Caco-2 (cell line): ENCODE measurements around the gene FAM174C. TPM values are rescaled to one million over a fixed set of nuclear protein-coding genes. Genes with fewer than 3 reads are reported as not detected.
"Not testable (repeated sequence)": the region's sequence is repeated elsewhere in the genome, so short reads cannot be mapped to it uniquely, and the experiment has no call there.

Experiments
- BruUV-seq: library from RNA; stranded (reverse); fragments of 400-500 nt; replicated peaks from 2 replicates; lab custom pipeline; 2021; lab: Mats Ljungman, UMichigan
- CTCF ChIA-PET: fragments of 300-600 bp; sonication (Branson Sonifier 250); formaldehyde crosslinking; loops from one replicate; lab custom pipeline; 2022; ENCODE audit warnings: antibody characterized with exemption; lab: Charles Lee
- POLR2A ChIA-PET: fragments of 300-600 bp; sonication (Branson Sonifier 250); formaldehyde crosslinking; loops from one replicate; lab custom pipeline; 2022; ENCODE audit warnings: antibody characterized with exemption; lab: Charles Lee
- DNase-seq, 2 experiments: peaks; one replicate each; pipeline versions ENCODE4 v3.0.0 to v3.0.0-alpha.2; 2020 to 2022
- H3K27me3 ChIP-seq: replicated peaks from 2 replicates; pipeline ENCODE4 v1.6.0; 2011; ENCODE audit warnings: low read length; ENCODE audit not compliant: control insufficient read depth, insufficient read depth
- H3K36me3 ChIP-seq: 2 replicates; pipeline ENCODE4 v1.5.1; 2011; ENCODE audit warnings: low read length; ENCODE audit not compliant: control insufficient read depth, insufficient read depth
- H3K4me1 ChIP-seq: fragments of 250-450 bp; sonication (Bioruptor Pico); 2 replicates; pipeline ENCODE4 v1.5.1; 2020; ENCODE audit warnings: mild to moderate bottlenecking
- H3K4me3 ChIP-seq: 2 replicates; pipeline ENCODE4 v1.5.1; 2011; ENCODE audit warnings: low read depth, mild to moderate bottlenecking, control low read depth, low read length
- H3K9me3 ChIP-seq: fragments of 250-450 bp; sonication (Bioruptor Pico); 2 replicates; pipeline ENCODE4 v1.5.1; 2020; ENCODE audit warnings: mild to moderate bottlenecking, moderate library complexity
- H3K27ac Mint-ChIP-seq: one replicate; pipeline ENCODE4 v1.8.0; 2022; ENCODE audit warnings: mixed read lengths; ENCODE audit not compliant: unreplicated experiment
- H3K27me3 Mint-ChIP-seq: one replicate; pipeline ENCODE4 v1.8.0; 2022; ENCODE audit warnings: mixed read lengths; ENCODE audit not compliant: insufficient read depth, unreplicated experiment
- H3K36me3 Mint-ChIP-seq: one replicate; pipeline ENCODE4 v1.8.0; 2022; ENCODE audit warnings: mild to moderate bottlenecking, mixed read lengths; ENCODE audit not compliant: insufficient read depth, unreplicated experiment
- H3K4me1 Mint-ChIP-seq: one replicate; pipeline ENCODE4 v1.8.0; 2022; ENCODE audit warnings: low read depth, mixed read lengths; ENCODE audit not compliant: unreplicated experiment
- H3K4me3 Mint-ChIP-seq: one replicate; pipeline ENCODE4 v1.8.0; 2022; ENCODE audit warnings: mild to moderate bottlenecking, moderate library complexity, mixed read lengths; ENCODE audit not compliant: unreplicated experiment
- H3K9me3 Mint-ChIP-seq: one replicate; pipeline ENCODE4 v1.8.0; 2022; ENCODE audit warnings: mixed read lengths; ENCODE audit not compliant: unreplicated experiment
- CTCF ChIP-seq, 2 experiments: fragments of 200-600 bp in 1 of 2; IDR thresholded peaks; 1 replicate in 1 of 2; 2 replicates in 1 of 2; pipeline versions ENCODE4 v1.5.1 to v1.8.0; 2011 to 2022; ENCODE audit warnings: antibody characterized with exemption in 1 of 2, control low read depth in 1 of 2, inconsistent platforms in 1 of 2, low read depth in 1 of 2, low read length in 1 of 2, mild to moderate bottlenecking in 1 of 2, moderate library complexity in 1 of 2; ENCODE audit not compliant: insufficient read depth in 1 of 2, severe bottlenecking in 1 of 2, unreplicated experiment in 1 of 2
- intact Hi-C: fragments of 100-400 bp; cut with micrococcal nuclease; formaldehyde crosslinking; loops from one replicate; pipeline ENCODE4 v1.10.0; 2022; ENCODE audit not compliant: unreplicated experiment
- total RNA-seq: library from RNA; stranded (reverse); gene quantifications from 2 replicates; pipeline ENCODE4 v1.2.3, GENCODE V29; 2022

Gene FAM174C
- total RNA-seq, 1 experiment from 2014 or later: 51.0 TPM

- DNase-seq: peak; percentile 64 to 72
- BruUV-seq: no TSS peak
- Histone ChIP-seq H3K9me3 (no peaks in the 10 kb centered on the region), H3K4me1 (peaks cover 11% of the 10 kb centered on the region), H3K36me3 (no peaks in the 10 kb centered on the region), H3K4me3 (no peak overlapping the region), H3K27me3 (no peaks in the 10 kb centered on the region)
- H3K27me3 Mint-ChIP-seq: no peaks in the 10 kb centered on the region
- TF ChIP-seq CTCF (IDR thresholded peaks at IDR 0.05; ENCODE audit: insufficient read depth in 1 of 2, low read depth in 1 of 2, low read length in 1 of 2, severe bottlenecking in 1 of 2, unreplicated experiment in 1 of 2): no peak
- ChIA-PET CTCF (interaction anchor here (0.6 to 1.0 kb wide), 4 partner anchors 12 to 60 kb away, joined by 3 to 10 read pairs (median 4); no protein-coding TSS in a partner anchor), POLR2A (interaction anchor here (0.5 to 0.7 kb wide), 2 partner anchors 36 to 69 kb away, joined by 3 to 5 read pairs; no protein-coding TSS in a partner anchor)
- H3K4me3 Mint-ChIP-seq: no peak overlapping the region
- intact Hi-C loops: no loop called here
- H3K27ac Mint-ChIP-seq: no peak overlapping the region
- H3K4me1 Mint-ChIP-seq: peaks cover 5% of the 10 kb centered on the region
- H3K9me3 Mint-ChIP-seq: no peaks in the 10 kb centered on the region
- H3K36me3 Mint-ChIP-seq: peaks cover 6% of the 10 kb centered on the region
These were observed 29.0 kb downstream of the FAM174C start for GRCh38 chr19:1304197-1304924.

DNA sequence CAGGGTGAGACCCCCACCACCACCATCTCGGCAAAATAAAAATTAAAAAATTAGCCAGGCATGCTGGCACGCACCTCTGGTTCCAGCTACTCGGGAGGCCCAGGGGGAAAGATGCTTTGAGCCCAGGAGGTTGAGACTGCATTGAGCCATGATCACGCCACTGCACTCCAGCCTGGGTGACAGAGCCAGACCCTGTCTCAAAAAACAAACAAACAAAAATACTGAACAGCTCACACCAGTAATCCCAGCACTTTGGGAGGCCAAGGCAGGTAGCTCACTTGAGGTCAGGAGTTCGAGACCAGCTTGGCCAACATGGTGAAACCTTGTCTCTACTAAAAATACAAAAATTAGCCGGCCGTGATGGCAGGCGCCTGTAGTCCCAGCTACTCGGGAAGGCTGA lies 30.0 kb downstream of the FAM174C start:
- H3K36me3 Mint-ChIP-seq, POLR2A ChIA-PET, BruUV-seq, H3K4me3 Mint-ChIP-seq, H3K36me3 ChIP-seq, H3K4me3 ChIP-seq, H3K27me3 Mint-ChIP-seq, H3K4me1 Mint-ChIP-seq, H3K9me3 ChIP-seq, intact Hi-C loops, CTCF ChIA-PET, H3K27ac Mint-ChIP-seq, H3K27me3 ChIP-seq, H3K9me3 Mint-ChIP-seq, DNase-seq: not testable (repeated sequence)
- H3K4me1 ChIP-seq: peaks cover 11% of the 10 kb centered on the region

- Histone ChIP-seq H3K36me3 (no peaks in the 10 kb centered on the region), H3K9me3 (no peaks in the 10 kb centered on the region), H3K27me3 (no peaks in the 10 kb centered on the region), H3K4me1 (peaks cover 11% of the 10 kb centered on the region), H3K4me3 (no peak overlapping the region)
- no peak for DNase-seq
- intact Hi-C loops: no loop called here
- ChIA-PET POLR2A (interaction anchor here (0.6 kb wide), 1 partner anchor 167 kb away, joined by 4 read pairs; no protein-coding TSS in a partner anchor), CTCF (no interaction called here)
- Mint-ChIP-seq H3K27me3 (no peaks in the 10 kb centered on the region), H3K9me3 (no peaks in the 10 kb centered on the region), H3K4me1 (peaks cover 5% of the 10 kb centered on the region), H3K36me3 (peaks cover 6% of the 10 kb centered on the region), H3K4me3 (no peak overlapping the region), H3K27ac (no peak overlapping the region)
- no peak for TF ChIP-seq CTCF (IDR thresholded peaks at IDR 0.05; ENCODE audit: insufficient read depth in 1 of 2, low read depth in 1 of 2, low read length in 1 of 2, severe bottlenecking in 1 of 2, unreplicated experiment in 1 of 2)
- BruUV-seq: no TSS peak
These were observed 32.0 kb downstream of the FAM174C start for GRCh38 chr19:1307320-1307719.
